Measurements from ENCODE around the gene PDZD8. TPM values are rescaled to one million over a fixed set of nuclear protein-coding genes. Genes with fewer than 3 reads are reported as not detected.

The PDZD8 gene
- total RNA-seq, 1 donor from 2014 or later = 31.7 TPM

GRCh38 chr10:117334066-117334465 lies 41.2 kb downstream of the PDZD8 start:
- no peak for DNase-seq (ENCODE audit: extremely low spot score, unreplicated experiment)
- Mint-ChIP-seq H3K27ac (no peak overlapping the region), H3K4me1 (ENCODE audit: unreplicated experiment) (peaks cover 6% of the 10 kb centered on the region), H3K36me3 (peaks cover 27% of the 10 kb centered on the region), H3K27me3 (no peaks in the 10 kb centered on the region), H3K4me3 (no peak overlapping the region), H3K9me3 (no peaks in the 10 kb centered on the region)
- no peak for TF ChIP-seq CTCF (conservative IDR thresholded peaks at IDR 0.05)

DNA sequence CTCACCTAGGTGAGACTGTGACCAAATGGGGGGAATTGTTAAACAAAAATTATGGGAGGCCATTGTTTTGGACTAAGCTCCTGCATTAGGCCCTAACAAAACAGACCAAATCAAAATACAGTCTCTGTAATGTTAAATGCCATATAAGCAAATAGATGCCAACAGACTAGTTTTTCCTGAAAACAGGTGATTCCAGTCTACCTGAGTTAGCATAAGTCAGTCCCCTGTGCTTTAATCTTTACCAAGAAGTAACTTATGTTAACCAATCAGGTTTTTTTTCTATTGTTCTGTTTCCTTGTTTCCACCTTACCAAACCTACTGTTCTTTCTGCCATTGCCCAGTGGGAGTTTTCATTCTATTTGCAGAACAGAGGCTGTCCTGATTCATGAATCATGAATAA lies 48.0 kb downstream of the PDZD8 start:
- no peaks in the 10 kb centered on the region for H3K27me3 Mint-ChIP-seq
- peaks cover 11% of the 10 kb centered on the region for H3K4me1 Mint-ChIP-seq (ENCODE audit: unreplicated experiment)
- TF ChIP-seq CTCF (conservative IDR thresholded peaks at IDR 0.05) = no peak
- H3K27ac Mint-ChIP-seq = no peak overlapping the region
- no peaks in the 10 kb centered on the region for H3K9me3 Mint-ChIP-seq
- H3K36me3 Mint-ChIP-seq = peaks cover 13% of the 10 kb centered on the region
- DNase-seq (ENCODE audit: extremely low spot score, unreplicated experiment) = no peak
- H3K4me3 Mint-ChIP-seq = no peak overlapping the region

DNA sequence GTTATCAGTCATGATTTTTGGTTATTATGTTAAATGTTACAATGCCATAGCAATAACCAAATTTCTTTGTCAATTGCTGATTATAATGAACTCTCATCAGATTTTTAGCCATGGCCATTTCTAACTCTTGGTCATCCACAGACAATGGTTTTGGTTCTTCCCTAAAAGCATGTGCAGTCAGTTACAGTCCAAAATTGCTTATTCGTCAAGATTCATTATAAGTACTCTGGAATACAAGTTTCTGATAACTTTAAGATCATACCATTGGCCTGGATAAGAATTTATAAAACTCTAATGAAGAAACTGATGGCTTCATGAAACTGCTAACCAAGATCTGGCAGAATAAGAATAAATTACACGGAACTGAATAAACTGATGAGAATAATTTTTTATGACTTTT lies 50.9 kb downstream of the PDZD8 start:
- Mint-ChIP-seq H3K27ac (no peak overlapping the region), H3K4me3 (no peak overlapping the region), H3K27me3 (no peaks in the 10 kb centered on the region), H3K4me1 (ENCODE audit: unreplicated experiment) (peaks cover 6% of the 10 kb centered on the region), H3K9me3 (no peaks in the 10 kb centered on the region), H3K36me3 (peaks cover 7% of the 10 kb centered on the region)
- no peak for TF ChIP-seq CTCF (conservative IDR thresholded peaks at IDR 0.05)
- DNase-seq (ENCODE audit: extremely low spot score, unreplicated experiment) = no peak

DNA sequence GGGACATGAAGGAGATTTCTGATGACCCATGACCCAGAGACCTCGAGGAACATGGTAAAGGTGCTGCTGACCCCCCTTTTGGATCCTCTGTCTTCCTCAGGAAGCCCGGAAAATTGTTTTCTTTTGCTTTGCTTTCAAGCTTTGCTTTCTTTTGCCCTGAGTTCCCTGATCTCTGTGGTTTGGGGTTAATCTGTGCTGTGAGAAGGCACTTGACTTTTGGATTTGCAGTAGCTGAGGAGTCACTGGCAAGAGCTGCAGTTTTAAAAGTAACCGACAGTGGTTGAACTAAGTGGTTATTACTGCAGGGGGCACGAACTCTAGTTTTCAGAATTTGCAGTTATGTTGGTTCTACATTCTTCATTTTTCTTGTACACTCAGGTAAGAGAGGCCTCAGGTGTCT lies 53.0 kb downstream of the PDZD8 start:
- Mint-ChIP-seq H3K27ac (no peak overlapping the region), H3K36me3 (peaks cover 7% of the 10 kb centered on the region)

DNA sequence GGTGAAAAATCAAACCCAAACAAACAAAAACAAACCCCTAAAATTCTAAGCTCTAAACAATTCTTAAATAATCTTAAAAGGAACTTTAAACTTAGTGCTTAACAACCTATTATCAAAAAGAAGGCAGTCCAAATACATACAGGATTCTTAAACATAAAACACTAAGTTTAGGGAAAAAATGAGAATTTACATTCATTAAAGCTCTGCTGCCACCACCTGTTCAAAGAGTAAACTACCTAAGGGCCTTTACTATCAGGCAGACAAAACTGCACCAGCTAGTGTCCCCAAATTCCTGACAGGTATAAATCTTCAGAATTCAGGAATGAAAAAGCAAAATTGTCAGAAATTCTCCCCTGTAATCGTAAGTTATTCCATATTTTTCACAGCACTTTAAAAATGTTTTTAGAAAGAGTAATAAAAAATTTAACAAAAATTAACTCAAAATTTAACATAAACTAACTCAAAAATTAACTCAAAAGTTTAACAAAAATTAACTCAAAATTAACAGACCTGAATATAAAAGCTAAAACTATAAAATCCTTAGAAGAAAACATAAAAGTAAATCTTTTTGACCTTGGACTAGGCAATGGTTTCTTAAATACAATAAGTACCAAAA lies 55.1 kb downstream of the PDZD8 start:
- Mint-ChIP-seq H3K27ac (no peak overlapping the region), H3K27me3 (no peaks in the 10 kb centered on the region), H3K9me3 (no peaks in the 10 kb centered on the region), H3K36me3 (no peaks in the 10 kb centered on the region), H3K4me1 (ENCODE audit: unreplicated experiment) (peaks cover 6% of the 10 kb centered on the region), H3K4me3 (no peak overlapping the region)
- no peak for DNase-seq (ENCODE audit: extremely low spot score, unreplicated experiment)
- peak; percentile 79 for TF ChIP-seq CTCF (conservative IDR thresholded peaks at IDR 0.05)

More for the DNA sequence above, 53.0 kb downstream of the PDZD8 start:
- Mint-ChIP-seq H3K4me1 (ENCODE audit: unreplicated experiment) (peaks cover 6% of the 10 kb centered on the region), H3K4me3 (no peak overlapping the region), H3K9me3 (no peaks in the 10 kb centered on the region), H3K27me3 (no peaks in the 10 kb centered on the region)
- no peak for DNase-seq (ENCODE audit: extremely low spot score, unreplicated experiment)
- TF ChIP-seq CTCF (conservative IDR thresholded peaks at IDR 0.05) = no peak

DNA sequence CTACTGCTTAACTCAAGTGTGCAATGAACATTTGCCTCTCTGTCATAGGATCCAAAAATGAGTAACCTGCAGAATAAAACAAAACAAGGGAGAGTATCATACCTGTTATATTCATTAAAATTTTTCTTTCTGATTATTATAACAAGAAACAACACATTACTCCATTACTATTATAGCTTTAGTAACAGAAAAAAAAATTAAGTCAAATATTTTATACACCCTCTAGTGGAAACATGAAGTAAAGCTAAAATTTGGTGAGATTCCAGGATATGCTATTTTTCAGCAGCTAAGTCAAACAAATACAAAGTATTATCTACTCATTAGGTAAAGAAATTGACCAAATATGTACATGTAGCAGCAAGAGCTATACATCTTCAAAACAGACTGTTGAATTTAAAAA lies 56.3 kb downstream of the PDZD8 start:
- Mint-ChIP-seq H3K4me1 (ENCODE audit: unreplicated experiment) (peaks cover 6% of the 10 kb centered on the region), H3K27ac (no peak overlapping the region), H3K36me3 (peaks cover 3% of the 10 kb centered on the region), H3K4me3 (no peak overlapping the region), H3K9me3 (no peaks in the 10 kb centered on the region), H3K27me3 (no peaks in the 10 kb centered on the region)
- peak; percentile 70 for TF ChIP-seq CTCF (conservative IDR thresholded peaks at IDR 0.05)
- no peak for DNase-seq (ENCODE audit: extremely low spot score, unreplicated experiment)
